SK-N-SH treated with all-trans-retinoic acid at 6 μM for 48 hours (cell line): Measurements from ENCODE around the gene BMP10.

Experiments
- SNAI2 ChIP-seq: fragments of 250-450 bp; sonication (Bioruptor Pico); IDR thresholded peaks from 2 replicates; pipeline ENCODE4 v1.5.0; 2020; ENCODE audit warnings: mild to moderate bottlenecking, moderate library complexity
- ZNF8 ChIP-seq: fragments of 450-650 bp; formaldehyde crosslinking; IDR thresholded peaks from 2 replicates; pipeline ENCODE4 v1.5.0; 2020; ENCODE audit warnings: mild to moderate bottlenecking, moderate library complexity

DNA sequence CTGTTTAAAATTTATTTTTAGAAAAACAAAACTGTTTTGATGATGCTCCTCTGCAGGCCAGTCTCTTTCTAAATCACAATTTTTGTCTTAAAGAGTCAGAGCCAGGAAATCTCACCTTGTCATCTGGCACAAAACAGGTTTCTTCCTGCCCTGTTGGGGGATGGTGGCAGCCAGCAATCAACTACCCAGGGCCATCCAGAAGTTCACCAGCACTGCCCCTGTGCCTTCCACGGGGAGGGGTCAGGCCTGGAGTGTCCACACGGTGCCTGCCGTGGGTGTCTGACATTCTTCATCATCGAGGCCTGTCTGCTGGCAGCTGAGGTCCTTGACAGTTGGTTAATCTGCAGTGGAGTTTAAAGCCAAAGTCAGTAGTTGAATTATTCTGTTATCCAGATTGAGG is 40.0 kb upstream of the BMP10 start:
- no peak for TF ChIP-seq SNAI2 (CRISPR knock-in tag)
- no peak for TF ChIP-seq ZNF8 (CRISPR knock-in tag)
